ENCODE measurements around the gene PARN.
"Not testable (repeated sequence)": the region's sequence is repeated elsewhere in the genome, so short reads cannot be mapped to it uniquely, and the experiment has no call there.

The PARN gene

DNA sequence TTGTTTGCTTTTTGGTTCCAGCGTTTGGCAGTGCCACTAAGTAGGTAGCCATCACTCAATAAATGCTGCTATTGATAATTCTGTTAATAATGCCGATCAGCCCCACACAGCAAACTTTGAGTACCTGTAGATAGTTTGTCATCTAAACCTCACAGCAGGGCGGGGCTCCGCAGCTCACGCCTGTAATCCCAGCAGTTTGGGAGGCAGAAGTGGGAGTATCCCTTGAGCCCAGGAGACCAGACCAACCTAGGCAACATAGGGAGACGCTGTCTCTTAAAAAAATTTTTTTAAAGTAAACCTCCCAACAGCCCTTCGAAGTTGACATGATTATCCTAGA, 4.3 kb upstream of the PARN start:
- peak overlapping the region; percentile 78 for H3K4me2 ChIP-seq (ENCODE audit: low read length)
- H3K27me3 ChIP-seq (ENCODE audit: control insufficient read depth, insufficient read depth, low read length) = no peaks in the 10 kb centered on the region
- peaks cover 11% of the 10 kb centered on the region for H3K4me1 ChIP-seq
- no peak overlapping the region for H3K9ac ChIP-seq
- no peak overlapping the region for H3K4me3 ChIP-seq (ENCODE audit: low read depth, low read length)
- H3K27ac ChIP-seq = no peak overlapping the region
- H3K9me3 ChIP-seq (ENCODE audit: control insufficient read depth, low read length) = no peaks in the 10 kb centered on the region
- H3K79me2 ChIP-seq = peaks cover 34% of the 10 kb centered on the region
- TF ChIP-seq, protein P1, sequence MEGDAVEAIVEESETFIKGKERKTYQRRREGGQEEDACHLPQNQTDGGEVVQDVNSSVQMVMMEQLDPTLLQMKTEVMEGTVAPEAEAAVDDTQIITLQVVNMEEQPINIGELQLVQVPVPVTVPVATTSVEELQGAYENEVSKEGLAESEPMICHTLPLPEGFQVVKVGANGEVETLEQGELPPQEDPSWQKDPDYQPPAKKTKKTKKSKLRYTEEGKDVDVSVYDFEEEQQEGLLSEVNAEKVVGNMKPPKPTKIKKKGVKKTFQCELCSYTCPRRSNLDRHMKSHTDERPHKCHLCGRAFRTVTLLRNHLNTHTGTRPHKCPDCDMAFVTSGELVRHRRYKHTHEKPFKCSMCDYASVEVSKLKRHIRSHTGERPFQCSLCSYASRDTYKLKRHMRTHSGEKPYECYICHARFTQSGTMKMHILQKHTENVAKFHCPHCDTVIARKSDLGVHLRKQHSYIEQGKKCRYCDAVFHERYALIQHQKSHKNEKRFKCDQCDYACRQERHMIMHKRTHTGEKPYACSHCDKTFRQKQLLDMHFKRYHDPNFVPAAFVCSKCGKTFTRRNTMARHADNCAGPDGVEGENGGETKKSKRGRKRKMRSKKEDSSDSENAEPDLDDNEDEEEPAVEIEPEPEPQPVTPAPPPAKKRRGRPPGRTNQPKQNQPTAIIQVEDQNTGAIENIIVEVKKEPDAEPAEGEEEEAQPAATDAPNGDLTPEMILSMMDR (IDR thresholded peaks at IDR 0.05) = no peak
- no peaks in the 10 kb centered on the region for H3K36me3 ChIP-seq (ENCODE audit: control insufficient read depth, insufficient read depth, low read length)
- no peak overlapping the region for H2AFZ ChIP-seq

DNA sequence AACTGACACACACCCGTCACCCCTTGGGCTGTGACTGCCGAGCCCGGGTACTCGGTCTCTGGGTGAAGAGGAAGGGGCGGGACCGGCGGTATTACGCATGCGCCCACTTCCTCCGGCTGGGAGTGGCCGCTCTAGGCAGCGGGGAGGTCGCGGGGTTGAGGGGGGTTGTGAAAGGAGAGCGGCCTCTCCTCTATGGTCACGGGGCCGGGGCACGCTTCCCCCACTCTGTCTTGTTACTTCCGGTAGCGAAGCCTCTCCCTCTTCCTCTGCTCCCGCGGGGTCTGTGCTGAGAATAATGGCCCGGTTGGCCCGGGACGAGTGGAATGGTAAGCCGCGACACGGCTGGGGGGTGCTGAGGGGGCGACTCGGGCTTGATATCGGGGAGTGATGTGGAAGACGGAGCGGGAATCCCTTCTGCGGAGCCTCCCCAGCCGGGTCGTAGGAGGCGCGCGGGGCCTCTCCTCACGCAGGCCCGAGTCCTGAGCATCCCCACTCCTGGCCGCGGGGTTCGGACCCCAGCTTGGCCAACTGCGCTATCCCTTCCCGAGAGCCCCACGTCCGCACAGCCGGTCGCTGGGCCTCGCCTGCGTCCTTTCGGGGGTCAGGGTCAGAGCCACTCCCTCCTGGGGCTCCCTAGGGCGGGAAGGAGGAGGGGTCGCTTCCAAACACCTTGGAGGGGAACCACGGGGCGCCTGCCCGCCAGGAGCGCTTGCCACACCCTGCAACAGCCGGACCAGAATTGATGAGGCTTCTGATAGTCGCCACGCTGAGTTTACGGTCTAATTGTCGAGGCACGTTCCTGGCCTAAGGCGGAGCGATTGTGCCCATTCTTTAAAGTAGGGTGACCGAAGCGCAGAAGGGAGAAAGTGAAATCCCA, 2.9 kb upstream of the PARN start, which contains the start of gene BFAR:
TSS of gene BFAR (plus strand) at position 259 of the 877 bp plus-strand sequence. CDS start 11,396 bp downstream, outside the sequence.
- H3K9ac ChIP-seq = peak within 1 kb of the TSS; percentile 74
- H3K27me3 ChIP-seq (ENCODE audit: control insufficient read depth, insufficient read depth, low read length) = no peaks in the 10 kb centered on the region
- H3K79me2 ChIP-seq = peaks cover 30% of the 10 kb centered on the region
- no peaks in the 10 kb centered on the region for H3K9me3 ChIP-seq (ENCODE audit: control insufficient read depth, low read length)
- TF ChIP-seq, protein P1 (IDR thresholded peaks at IDR 0.05) = no peak
- H3K4me3 ChIP-seq (ENCODE audit: low read depth, low read length) = peak within 1 kb of the TSS; percentile 92
- no peaks in the 10 kb centered on the region for H3K36me3 ChIP-seq (ENCODE audit: control insufficient read depth, insufficient read depth, low read length)
- H3K4me2 ChIP-seq (ENCODE audit: low read length) = peak within 1 kb of the TSS; percentile 78
- peaks cover 10% of the 10 kb centered on the region for H3K4me1 ChIP-seq
- peak within 1 kb of the TSS; percentile 86 for H3K27ac ChIP-seq
- H2AFZ ChIP-seq = peak within 1 kb of the TSS; percentile 96

DNA sequence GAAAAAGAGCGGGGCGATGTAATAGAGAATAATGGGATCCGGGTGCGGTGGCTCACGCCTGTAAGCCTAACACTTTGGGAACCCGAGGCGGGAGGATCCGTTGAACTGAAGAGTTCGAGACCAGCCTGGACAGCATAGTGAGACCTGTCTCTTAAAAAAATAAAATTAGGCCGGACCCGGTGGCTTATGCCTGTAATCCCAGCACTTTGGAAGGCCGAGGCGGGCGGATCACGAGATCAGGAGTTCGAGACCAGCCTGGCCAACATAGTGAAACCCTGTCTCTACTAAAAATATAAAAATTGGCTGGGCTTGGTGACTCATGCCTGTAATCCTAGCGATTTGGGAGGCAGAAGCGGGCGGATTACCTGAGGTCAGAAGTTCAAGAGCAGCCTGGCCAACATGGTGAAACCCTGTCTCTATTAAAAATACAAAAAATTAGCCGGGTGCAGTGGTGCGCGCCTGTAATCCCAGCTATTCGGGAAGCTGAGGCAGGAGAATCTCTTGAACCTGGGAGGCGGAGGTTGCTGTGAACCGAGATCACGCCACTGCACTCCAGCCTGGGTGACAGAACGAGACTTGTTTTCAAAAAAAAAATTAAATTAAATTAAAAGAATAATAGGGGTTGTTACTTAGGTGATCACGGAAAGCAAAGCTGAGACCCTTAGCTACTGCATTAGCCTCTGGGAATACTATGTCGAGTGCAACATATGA, 715 bp upstream of the PARN start:
- Histone ChIP-seq H3K27ac (peak overlapping the region; percentile 81), H3K4me2 (ENCODE audit: low read length) (peak overlapping the region; percentile 87), H3K79me2 (peaks cover 24% of the 10 kb centered on the region), H3K4me3 (ENCODE audit: low read depth, low read length) (peak overlapping the region; percentile 74), H2AFZ (peak overlapping the region; percentile 87)
- H3K4me1 ChIP-seq; H3K9me3 ChIP-seq (ENCODE audit: control insufficient read depth, low read length); H3K27me3 ChIP-seq (ENCODE audit: control insufficient read depth, insufficient read depth, low read length); H3K36me3 ChIP-seq (ENCODE audit: control insufficient read depth, insufficient read depth, low read length); H3K9ac ChIP-seq: not testable (repeated sequence)

DNA sequence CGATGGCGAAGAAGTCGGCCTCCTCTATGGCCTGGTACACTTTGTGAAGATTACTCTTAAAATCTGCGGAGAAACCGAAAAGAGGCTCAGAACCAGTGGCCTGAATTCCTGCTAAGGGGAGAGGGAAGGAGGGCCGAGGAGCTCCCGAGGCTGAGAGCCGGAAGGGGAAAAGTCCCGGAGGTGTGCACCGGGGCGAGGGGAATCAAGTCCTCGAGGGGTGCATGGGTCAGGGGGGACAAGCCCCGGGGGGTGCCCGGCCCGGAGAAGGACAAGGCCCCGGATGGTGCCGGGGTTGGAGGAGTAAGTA, 495 bp downstream of the PARN start:
- Histone ChIP-seq H3K4me2 (ENCODE audit: low read length) (peak overlapping the region; percentile 79), H3K9ac (peak overlapping the region; percentile 55), H2AFZ (peak overlapping the region; percentile 87), H3K27me3 (ENCODE audit: control insufficient read depth, insufficient read depth, low read length) (no peaks in the 10 kb centered on the region), H3K4me3 (ENCODE audit: low read depth, low read length) (peak overlapping the region; percentile 74), H3K9me3 (ENCODE audit: control insufficient read depth, low read length) (no peaks in the 10 kb centered on the region), H3K4me1 (peaks cover 10% of the 10 kb centered on the region), H3K79me2 (peaks cover 24% of the 10 kb centered on the region), H3K27ac (peak overlapping the region; percentile 81), H3K36me3 (ENCODE audit: control insufficient read depth, insufficient read depth, low read length) (no peaks in the 10 kb centered on the region)
- TF ChIP-seq, protein P1 (IDR thresholded peaks at IDR 0.05) = no peak

DNA sequence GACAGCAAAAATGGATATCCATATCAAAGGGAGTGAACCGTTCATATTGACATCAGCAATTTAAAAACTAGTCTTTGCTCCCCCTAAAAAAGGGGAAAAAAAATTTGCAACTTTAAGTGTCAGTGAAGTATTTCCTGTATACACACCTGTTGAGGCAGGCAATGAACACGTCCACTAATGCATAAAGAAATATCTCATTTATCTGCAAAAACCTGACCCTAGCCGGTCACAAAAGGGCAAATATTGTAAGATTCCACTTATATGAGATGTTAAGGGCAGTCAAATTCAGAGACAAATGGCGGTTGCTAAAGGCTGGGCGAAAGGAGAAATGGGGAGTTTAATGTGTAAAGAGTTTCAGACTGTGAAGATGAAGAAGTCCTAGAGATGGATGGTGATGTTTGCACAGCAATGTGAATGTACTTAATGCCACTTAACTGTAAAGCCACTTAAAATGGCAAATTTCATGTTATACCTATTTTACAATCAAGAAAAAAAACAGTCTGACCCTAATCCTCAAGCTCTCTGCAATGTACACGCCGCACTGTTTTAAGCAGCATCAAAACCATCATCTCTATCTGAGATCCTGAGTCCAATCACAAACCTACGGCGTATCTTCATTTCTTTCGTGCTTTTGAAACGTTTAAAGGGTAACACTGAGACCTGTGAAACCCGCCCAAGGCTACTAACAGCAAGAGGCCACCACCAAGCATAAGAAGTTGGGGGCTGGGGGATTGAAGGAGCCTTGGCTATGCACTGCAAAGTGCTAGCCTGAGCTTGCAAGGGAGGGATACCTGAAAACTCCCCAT, 1.1 kb downstream of the PARN start:
- peak overlapping the region; percentile 4 for H3K9ac ChIP-seq
- H3K79me2 ChIP-seq = peaks cover 19% of the 10 kb centered on the region
- TF ChIP-seq, protein P1 (IDR thresholded peaks at IDR 0.05) = no peak
- H3K4me1 ChIP-seq = peaks cover 4% of the 10 kb centered on the region
- H3K4me2 ChIP-seq (ENCODE audit: low read length) = peak overlapping the region; percentile 79
- no peaks in the 10 kb centered on the region for H3K9me3 ChIP-seq (ENCODE audit: control insufficient read depth, low read length)
- H3K27ac ChIP-seq = peak overlapping the region; percentile 81
- H3K4me3 ChIP-seq (ENCODE audit: low read depth, low read length) = peak overlapping the region; percentile 74
- H3K27me3 ChIP-seq (ENCODE audit: control insufficient read depth, insufficient read depth, low read length) = no peaks in the 10 kb centered on the region
- H2AFZ ChIP-seq = peak overlapping the region; percentile 87
- H3K36me3 ChIP-seq (ENCODE audit: control insufficient read depth, insufficient read depth, low read length) = no peaks in the 10 kb centered on the region

Data from parathyroid adenoma (tissue), 2 donors.